Body of pancreas (tissue), 4 donors: ENCODE measurements around the gene CARD16. TPM values are rescaled to one million over a fixed set of nuclear protein-coding genes. Genes with fewer than 3 reads are reported as not detected.

Experiments
- ATAC-seq: fragments of 150-250 bp; one replicate; pipeline ENCODE4 v1.9.1; 2016
- DNase-seq, 4 donors: peaks; one replicate each; pipeline ENCODE4 v3.0.0-alpha.2; 2019
- H3K27ac ChIP-seq, 4 donors: fragments of 200-600 bp; sonication (generic); 1 replicate in 3 of 4; 2 replicates in 1 of 4; pipeline versions ENCODE4 v1.5.1 to v1.6.1; 2016 to 2019; ENCODE audit warnings: mild to moderate bottlenecking in 1 of 4, mixed read lengths in 1 of 4, moderate library complexity in 1 of 4
- H3K27me3 ChIP-seq, 2 donors: fragments of 200-600 bp; sonication (generic); one replicate each; pipeline ENCODE4 v1.6.0; 2016; ENCODE audit warnings: mild to moderate bottlenecking in 1 of 2
- H3K36me3 ChIP-seq, 2 donors: fragments of 200-600 bp; sonication (generic); replicated peaks in 1 of 2; 2 replicates each; pipeline ENCODE4 v1.5.1; 2016; ENCODE audit warnings: low read depth in 2 of 2; ENCODE audit not compliant: insufficient read depth in 1 of 2
- H3K4me1 ChIP-seq: fragments of 200-600 bp; sonication (generic); one replicate; pipeline ENCODE4 v1.6.0; 2016
- H3K4me3 ChIP-seq, 2 donors: fragments of 200-600 bp; sonication (generic); 1 replicate in 1 of 2; 2 replicates in 1 of 2; pipeline ENCODE4 v1.5.1; 2016 to 2019
- H3K9me3 ChIP-seq, 3 donors: fragments of 200-600 bp; sonication (generic); 1 replicate in 2 of 3; 2 replicates in 1 of 3; pipeline ENCODE4 v1.5.1; 2016
- POLR2A ChIP-seq, 3 donors: fragments of 450-650 bp; IDR thresholded peaks; one replicate each; pipeline ENCODE4 v1.6.1; 2016; ENCODE audit warnings: antibody characterized with exemption in 3 of 3, mild to moderate bottlenecking in 2 of 3
- WGBS, 2 donors: methylation state at CpG; one replicate each; pipeline ENCODE4 v1.1.5; 2017; 5-methylcytosine and 5-hydroxymethylcytosine counted together
- intact Hi-C: fragments of 100-400 bp; cut with DNase I; formaldehyde crosslinking; loops from one replicate; pipeline ENCODE4 v1.15.1; 2023
- total RNA-seq, 2 donors: library from RNA; depleted of rRNA; stranded (reverse); fragments of >200 nt; gene quantifications; one replicate each; pipeline ENCODE4 v1.1.0, GENCODE V29; 2016
- TF ChIP-seq, protein P1 (sequence below), 7 experiments: fragments of 450-650 bp in 4 of 7; fragments of 200-600 bp in 3 of 7; sonication (generic) in 3 of 7; IDR thresholded peaks; one replicate each; pipeline ENCODE4 v1.5.1; 2016 to 2019; ENCODE audit warnings: antibody characterized with exemption in 7 of 7

The CARD16 gene
- total RNA-seq, 2 donors from 2014 or later = 4.0 to 6.0 TPM

DNA sequence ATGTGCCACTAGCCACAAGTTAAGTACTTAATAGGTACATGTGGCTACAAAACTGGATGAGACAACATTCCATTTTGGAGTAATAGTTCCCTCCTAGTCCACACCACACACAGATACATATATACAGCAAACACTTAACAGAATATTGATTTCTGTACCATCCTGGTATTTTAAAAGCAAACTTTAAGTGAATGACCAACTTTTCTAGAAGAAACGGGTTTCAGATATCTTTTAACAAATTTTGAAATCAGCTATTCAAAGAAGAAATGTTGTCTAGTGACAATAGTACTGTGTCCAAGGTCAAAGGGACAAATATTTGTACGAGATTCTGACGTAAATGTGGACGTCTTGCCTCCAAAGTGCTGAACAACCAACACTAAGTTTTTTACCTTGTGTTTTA is 12.3 kb upstream of the CARD16 start:
- no peak overlapping the region for H3K4me3 ChIP-seq
- H3K27me3 ChIP-seq = no peaks in the 10 kb centered on the region
- H3K36me3 ChIP-seq = no peaks in the 10 kb centered on the region
- no peak for TF ChIP-seq POLR2A (IDR thresholded peaks at IDR 0.05)
- TF ChIP-seq, protein P1, sequence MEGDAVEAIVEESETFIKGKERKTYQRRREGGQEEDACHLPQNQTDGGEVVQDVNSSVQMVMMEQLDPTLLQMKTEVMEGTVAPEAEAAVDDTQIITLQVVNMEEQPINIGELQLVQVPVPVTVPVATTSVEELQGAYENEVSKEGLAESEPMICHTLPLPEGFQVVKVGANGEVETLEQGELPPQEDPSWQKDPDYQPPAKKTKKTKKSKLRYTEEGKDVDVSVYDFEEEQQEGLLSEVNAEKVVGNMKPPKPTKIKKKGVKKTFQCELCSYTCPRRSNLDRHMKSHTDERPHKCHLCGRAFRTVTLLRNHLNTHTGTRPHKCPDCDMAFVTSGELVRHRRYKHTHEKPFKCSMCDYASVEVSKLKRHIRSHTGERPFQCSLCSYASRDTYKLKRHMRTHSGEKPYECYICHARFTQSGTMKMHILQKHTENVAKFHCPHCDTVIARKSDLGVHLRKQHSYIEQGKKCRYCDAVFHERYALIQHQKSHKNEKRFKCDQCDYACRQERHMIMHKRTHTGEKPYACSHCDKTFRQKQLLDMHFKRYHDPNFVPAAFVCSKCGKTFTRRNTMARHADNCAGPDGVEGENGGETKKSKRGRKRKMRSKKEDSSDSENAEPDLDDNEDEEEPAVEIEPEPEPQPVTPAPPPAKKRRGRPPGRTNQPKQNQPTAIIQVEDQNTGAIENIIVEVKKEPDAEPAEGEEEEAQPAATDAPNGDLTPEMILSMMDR (IDR thresholded peaks at IDR 0.05) = no peak
- no peak for DNase-seq
- ATAC-seq = no peak
- no peak overlapping the region for H3K27ac ChIP-seq
- 22 to 32% methylated on average over 4 of the region's 4 CpGs for WGBS, 2 donors
- intact Hi-C loops = no loop called here
- H3K9me3 ChIP-seq = no peaks in the 10 kb centered on the region
- H3K4me1 ChIP-seq = no peaks in the 10 kb centered on the region

- ATAC-seq (no peak), DNase-seq (no peak)
- 83 to 89% methylated on average over 1 of the region's 1 CpG for WGBS, 2 donors
- no peak overlapping the region for H3K27ac ChIP-seq
- H3K4me1 ChIP-seq = no peaks in the 10 kb centered on the region
- no peak overlapping the region for H3K4me3 ChIP-seq
- no peaks in the 10 kb centered on the region for H3K36me3 ChIP-seq
- TF ChIP-seq, protein P1 (IDR thresholded peaks at IDR 0.05) = no peak
- TF ChIP-seq POLR2A (IDR thresholded peaks at IDR 0.05) = no peak
- no peaks in the 10 kb centered on the region for H3K9me3 ChIP-seq
- intact Hi-C loops = no loop called here
- H3K27me3 ChIP-seq = no peaks in the 10 kb centered on the region
These were observed 11.3 kb upstream of the CARD16 start for GRCh38 chr11:105056446-105056845.

GRCh38 chr11:105054723-105055493 is 9.8 kb upstream of the CARD16 start:
- DNase-seq (no peak), ATAC-seq (no peak)
- no peak overlapping the region for H3K4me3 ChIP-seq
- no peaks in the 10 kb centered on the region for H3K9me3 ChIP-seq
- no peaks in the 10 kb centered on the region for H3K4me1 ChIP-seq
- 45 to 81% methylated on average over 2 of the region's 2 CpGs for WGBS, 2 donors
- no peaks in the 10 kb centered on the region for H3K27me3 ChIP-seq
- H3K36me3 ChIP-seq = no peaks in the 10 kb centered on the region
- H3K27ac ChIP-seq = no peak overlapping the region
- TF ChIP-seq, protein P1 (IDR thresholded peaks at IDR 0.05) = no peak
- intact Hi-C loops = no loop called here

DNA sequence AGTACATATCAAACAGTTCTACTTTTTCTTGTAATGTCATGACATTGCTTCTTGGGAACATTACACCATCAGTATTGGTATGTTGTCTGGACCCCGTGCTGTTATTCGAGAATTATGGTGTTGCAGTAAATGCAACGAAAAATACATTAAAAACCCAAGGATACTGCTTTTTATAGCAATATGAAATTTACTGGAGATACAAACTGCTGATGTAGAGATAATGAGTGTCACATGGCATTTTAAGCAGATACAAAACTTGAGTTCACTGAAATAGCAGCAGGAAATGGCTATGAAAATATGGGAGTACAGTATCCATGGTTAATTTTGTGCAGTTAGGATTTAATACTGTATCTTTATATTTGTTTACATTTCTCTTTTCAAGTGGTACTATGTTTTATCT is 7.4 kb upstream of the CARD16 start:
- Histone ChIP-seq H3K36me3 (no peaks in the 10 kb centered on the region), H3K27ac (no peak overlapping the region), H3K27me3 (no peaks in the 10 kb centered on the region), H3K4me1 (no peaks in the 10 kb centered on the region), H3K9me3 (no peaks in the 10 kb centered on the region), H3K4me3 (no peak overlapping the region)
- 84 to 94% methylated on average over 3 of the region's 3 CpGs for WGBS, 2 donors
- intact Hi-C loops = no loop called here
- TF ChIP-seq, protein P1 (IDR thresholded peaks at IDR 0.05) = no peak
- TF ChIP-seq POLR2A (IDR thresholded peaks at IDR 0.05) = no peak
- no peak for ATAC-seq
- DNase-seq = no peak

DNA sequence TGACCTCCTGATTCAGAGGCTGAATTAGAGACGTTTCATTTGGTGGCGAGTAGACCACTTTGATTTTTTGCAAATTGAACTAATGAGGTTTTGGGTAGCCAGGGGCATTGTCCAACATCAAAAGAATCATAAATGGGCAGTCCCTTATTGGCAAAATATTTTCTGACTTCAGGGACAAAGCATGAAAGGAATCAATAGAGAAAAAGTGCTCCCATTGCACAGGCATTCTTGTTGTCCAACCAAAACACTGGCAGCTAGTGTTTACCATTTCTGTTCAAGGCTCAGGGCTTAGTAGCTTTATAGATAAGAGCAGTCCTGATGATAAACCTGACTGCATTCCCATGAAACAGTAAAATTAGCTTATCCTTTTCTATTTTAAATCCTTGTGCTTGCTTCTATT is 6.4 kb upstream of the CARD16 start:
- intact Hi-C loops = no loop called here
- DNase-seq (no peak), ATAC-seq (no peak)
- Histone ChIP-seq H3K4me3 (no peak overlapping the region), H3K27ac (no peak overlapping the region), H3K4me1 (no peaks in the 10 kb centered on the region), H3K27me3 (no peaks in the 10 kb centered on the region), H3K9me3 (no peaks in the 10 kb centered on the region), H3K36me3 (no peaks in the 10 kb centered on the region)
- TF ChIP-seq, protein P1 (IDR thresholded peaks at IDR 0.05) = no peak
- TF ChIP-seq POLR2A (IDR thresholded peaks at IDR 0.05) = no peak
- WGBS, 2 donors = 47 to 55% methylated on average over 2 of the region's 2 CpGs
